ENCODE results near the gene ZNF24. TPM values are rescaled to one million over a fixed set of nuclear protein-coding genes. Genes with fewer than 3 reads are reported as not detected.

Gene ZNF24
- total and polyA plus RNA-seq, 10 of the 15 experiments (the other 5 are each of a cell fraction or from before 2014, with no cell fraction given) = 13.6 to 41.7 (median 28.3) TPM

DNA sequence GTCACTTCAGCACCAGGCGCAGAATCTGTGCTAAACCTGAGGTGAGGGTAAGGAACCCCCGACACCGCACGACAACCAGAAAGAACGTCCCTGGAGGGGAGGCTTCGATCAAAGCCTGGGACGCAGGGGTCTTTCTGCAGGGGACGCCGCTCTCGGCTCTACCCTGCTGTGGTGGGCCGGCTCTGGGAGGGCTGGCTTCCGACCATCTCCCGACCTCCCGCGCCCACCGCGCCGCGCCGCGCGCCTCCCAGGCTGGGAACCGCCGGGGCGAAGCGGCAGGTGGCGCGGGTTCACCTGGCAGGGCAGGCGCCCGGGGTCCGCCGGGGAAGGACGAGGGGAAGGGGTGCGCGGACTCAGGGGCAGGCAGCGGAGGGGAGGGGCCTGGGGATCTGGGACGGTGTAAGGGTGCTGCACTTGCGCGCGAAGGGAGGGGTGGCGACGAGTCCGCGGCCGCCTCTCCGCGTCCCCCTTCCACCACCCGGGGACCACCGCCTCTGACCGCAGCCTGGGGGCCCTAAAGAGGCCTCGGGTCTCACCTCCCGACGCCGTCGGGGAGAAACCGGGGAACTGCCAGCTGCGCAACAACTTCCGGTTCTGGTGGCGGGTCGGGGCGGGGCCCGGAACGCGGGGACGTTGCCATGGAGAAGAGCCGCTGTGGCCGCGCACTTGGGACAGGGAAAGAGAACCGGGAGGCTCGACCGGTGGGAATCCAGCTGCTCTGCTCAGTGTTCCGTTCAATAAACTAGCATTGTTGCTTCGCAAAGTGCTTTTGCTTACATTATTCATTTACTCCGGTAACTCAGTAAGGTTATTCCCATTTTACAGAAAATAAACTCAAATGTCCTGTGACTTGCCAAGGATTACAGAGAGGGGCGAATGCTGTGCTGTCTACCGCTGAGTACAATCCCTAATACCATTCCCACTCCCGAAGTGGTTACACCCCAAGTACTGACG, 32.8 kb upstream of the ZNF24 start, which contains the start of gene ZNF396 (continued):
- TF ChIP-seq, protein P1, sequence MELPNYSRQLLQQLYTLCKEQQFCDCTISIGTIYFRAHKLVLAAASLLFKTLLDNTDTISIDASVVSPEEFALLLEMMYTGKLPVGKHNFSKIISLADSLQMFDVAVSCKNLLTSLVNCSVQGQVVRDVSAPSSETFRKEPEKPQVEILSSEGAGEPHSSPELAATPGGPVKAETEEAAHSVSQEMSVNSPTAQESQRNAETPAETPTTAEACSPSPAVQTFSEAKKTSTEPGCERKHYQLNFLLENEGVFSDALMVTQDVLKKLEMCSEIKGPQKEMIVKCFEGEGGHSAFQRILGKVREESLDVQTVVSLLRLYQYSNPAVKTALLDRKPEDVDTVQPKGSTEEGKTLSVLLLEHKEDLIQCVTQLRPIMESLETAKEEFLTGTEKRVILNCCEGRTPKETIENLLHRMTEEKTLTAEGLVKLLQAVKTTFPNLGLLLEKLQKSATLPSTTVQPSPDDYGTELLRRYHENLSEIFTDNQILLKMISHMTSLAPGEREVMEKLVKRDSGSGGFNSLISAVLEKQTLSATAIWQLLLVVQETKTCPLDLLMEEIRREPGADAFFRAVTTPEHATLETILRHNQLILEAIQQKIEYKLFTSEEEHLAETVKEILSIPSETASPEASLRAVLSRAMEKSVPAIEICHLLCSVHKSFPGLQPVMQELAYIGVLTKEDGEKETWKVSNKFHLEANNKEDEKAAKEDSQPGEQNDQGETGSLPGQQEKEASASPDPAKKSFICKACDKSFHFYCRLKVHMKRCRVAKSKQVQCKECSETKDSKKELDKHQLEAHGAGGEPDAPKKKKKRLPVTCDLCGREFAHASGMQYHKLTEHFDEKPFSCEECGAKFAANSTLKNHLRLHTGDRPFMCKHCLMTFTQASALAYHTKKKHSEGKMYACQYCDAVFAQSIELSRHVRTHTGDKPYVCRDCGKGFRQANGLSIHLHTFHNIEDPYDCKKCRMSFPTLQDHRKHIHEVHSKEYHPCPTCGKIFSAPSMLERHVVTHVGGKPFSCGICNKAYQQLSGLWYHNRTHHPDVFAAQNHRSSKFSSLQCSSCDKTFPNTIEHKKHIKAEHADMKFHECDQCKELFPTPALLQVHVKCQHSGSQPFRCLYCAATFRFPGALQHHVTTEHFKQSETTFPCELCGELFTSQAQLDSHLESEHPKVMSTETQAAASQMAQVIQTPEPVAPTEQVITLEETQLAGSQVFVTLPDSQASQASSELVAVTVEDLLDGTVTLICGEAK (IDR thresholded peaks at IDR 0.05; ENCODE audit: borderline replicate concordance) = peak; percentile 82
- no peak for TF ChIP-seq SREBF2 (IDR thresholded peaks at IDR 0.05; ENCODE audit: low read length)
- TF ChIP-seq BCL11A (IDR thresholded peaks at IDR 0.05; ENCODE audit: low read depth, low read length) = no peak
- no peak for TF ChIP-seq ZNF217 (IDR thresholded peaks at IDR 0.05)
- no peak for TF ChIP-seq IKZF2 (IDR thresholded peaks at IDR 0.05)
- TF ChIP-seq TARDBP (IDR thresholded peaks at IDR 0.05; ENCODE audit: borderline replicate concordance) = no peak
- TF ChIP-seq, protein P2, sequence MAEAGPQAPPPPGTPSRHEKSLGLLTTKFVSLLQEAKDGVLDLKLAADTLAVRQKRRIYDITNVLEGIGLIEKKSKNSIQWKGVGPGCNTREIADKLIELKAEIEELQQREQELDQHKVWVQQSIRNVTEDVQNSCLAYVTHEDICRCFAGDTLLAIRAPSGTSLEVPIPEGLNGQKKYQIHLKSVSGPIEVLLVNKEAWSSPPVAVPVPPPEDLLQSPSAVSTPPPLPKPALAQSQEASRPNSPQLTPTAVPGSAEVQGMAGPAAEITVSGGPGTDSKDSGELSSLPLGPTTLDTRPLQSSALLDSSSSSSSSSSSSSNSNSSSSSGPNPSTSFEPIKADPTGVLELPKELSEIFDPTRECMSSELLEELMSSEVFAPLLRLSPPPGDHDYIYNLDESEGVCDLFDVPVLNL (IDR thresholded peaks at IDR 0.05; ENCODE audit: low read depth, low read length) = no peak
- no peak for TF ChIP-seq NFXL1 (IDR thresholded peaks at IDR 0.05; ENCODE audit: borderline replicate concordance)
- TF ChIP-seq CREB1 (IDR thresholded peaks at IDR 0.05; ENCODE audit: low read depth) = no peak
- TF ChIP-seq NR2C1 (IDR thresholded peaks at IDR 0.05) = peak; percentile 79
- no peak for TF ChIP-seq POLR2AphosphoS2 (IDR thresholded peaks at IDR 0.05; ENCODE audit: low read depth, low read length)
- TF ChIP-seq, protein P3, sequence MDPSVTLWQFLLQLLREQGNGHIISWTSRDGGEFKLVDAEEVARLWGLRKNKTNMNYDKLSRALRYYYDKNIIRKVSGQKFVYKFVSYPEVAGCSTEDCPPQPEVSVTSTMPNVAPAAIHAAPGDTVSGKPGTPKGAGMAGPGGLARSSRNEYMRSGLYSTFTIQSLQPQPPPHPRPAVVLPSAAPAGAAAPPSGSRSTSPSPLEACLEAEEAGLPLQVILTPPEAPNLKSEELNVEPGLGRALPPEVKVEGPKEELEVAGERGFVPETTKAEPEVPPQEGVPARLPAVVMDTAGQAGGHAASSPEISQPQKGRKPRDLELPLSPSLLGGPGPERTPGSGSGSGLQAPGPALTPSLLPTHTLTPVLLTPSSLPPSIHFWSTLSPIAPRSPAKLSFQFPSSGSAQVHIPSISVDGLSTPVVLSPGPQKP (IDR thresholded peaks at IDR 0.05; ENCODE audit: low read depth, low read length) = no peak
- no peak for TF ChIP-seq YY1 (IDR thresholded peaks at IDR 0.05; ENCODE audit: low read depth, low read length)
